HepG2 (cell line): ENCODE results near the gene CPE. TPM values are rescaled to one million over a fixed set of nuclear protein-coding genes. Genes with fewer than 3 reads are reported as not detected.

Experiments
- AHR ChIP-seq: IDR thresholded peaks from 2 replicates; pipeline ENCODE4 v1.6.1; 2018; ENCODE audit warnings: missing genetic modification reagents, missing compliant biosample characterization
- BCL6 ChIP-seq: IDR thresholded peaks from 2 replicates; pipeline ENCODE4 v1.6.1; 2016; ENCODE audit warnings: missing genetic modification reagents, missing compliant biosample characterization
- CCDC6 ChIP-seq: sonication (generic); formaldehyde crosslinking; IDR thresholded peaks from 2 replicates; pipeline ENCODE4 v1.8.1; 2022; ENCODE audit warnings: mild to moderate bottlenecking, missing genetic modification reagents, moderate library complexity
- CHCHD3 ChIP-seq: sonication (generic); formaldehyde crosslinking; IDR thresholded peaks from 2 replicates; pipeline ENCODE4 v1.8.0; 2022; ENCODE audit warnings: mild to moderate bottlenecking, missing genetic modification reagents, moderate library complexity
- EP300 ChIP-seq, 3 experiments: sonication (generic) in 1 of 3; formaldehyde crosslinking in 1 of 3; IDR thresholded peaks; 2 replicates each; pipeline versions ENCODE4 v1.5.1 to v1.6.1; 2011 to 2020; ENCODE audit warnings: low read depth in 2 of 3, low read length in 2 of 3, borderline replicate concordance in 1 of 3, improper control_type of control experiment in 1 of 3, mild to moderate bottlenecking in 1 of 3, missing genetic modification reagents in 1 of 3, moderate library complexity in 1 of 3
- MTF1 ChIP-seq: sonication (generic); formaldehyde crosslinking; IDR thresholded peaks from 2 replicates; pipeline ENCODE4 v1.5.0; 2020; ENCODE audit warnings: missing genetic modification reagents
- MTF2 ChIP-seq: sonication (generic); formaldehyde crosslinking; IDR thresholded peaks from 2 replicates; pipeline ENCODE4 v1.5.0; 2020; ENCODE audit warnings: missing genetic modification reagents, borderline replicate concordance
- NCOR1 ChIP-seq: fragments of 200-600 bp; sonication (generic); IDR thresholded peaks from 2 replicates; pipeline ENCODE4 v1.7.0; 2017; ENCODE audit warnings: antibody characterized with exemption, low read length, borderline replicate concordance
- PCBP2 ChIP-seq: fragments of 200-400 bp; formaldehyde crosslinking; optimal IDR thresholded peaks from 2 replicates; pipeline ENCODE3; 2018; ENCODE audit warnings: low read length, low read depth; ENCODE audit not compliant: poor library complexity, severe bottlenecking
- PHB2 ChIP-seq: fragments of 450-650 bp; IDR thresholded peaks from 2 replicates; pipeline ENCODE4 v1.6.1; 2018; ENCODE audit not compliant: partially characterized antibody
- TCF7 ChIP-seq: sonication (generic); IDR thresholded peaks from 2 replicates; pipeline ENCODE4 v1.6.1; 2016; ENCODE audit warnings: antibody characterized with exemption, low read depth
- ZBTB3 ChIP-seq: sonication (generic); formaldehyde crosslinking; IDR thresholded peaks from 2 replicates; pipeline ENCODE4 v1.4.0; 2020; ENCODE audit warnings: low read depth, mild to moderate bottlenecking, moderate library complexity, missing genetic modification reagents, borderline replicate concordance
- ZBTB49 ChIP-seq: sonication (generic); formaldehyde crosslinking; IDR thresholded peaks from 2 replicates; pipeline ENCODE4 v1.4.0; 2020; ENCODE audit warnings: missing genetic modification reagents, borderline replicate concordance
- ZNF646 ChIP-seq: sonication (generic); formaldehyde crosslinking; IDR thresholded peaks from 2 replicates; pipeline ENCODE4 v1.9.0; 2021; ENCODE audit warnings: mild to moderate bottlenecking, missing genetic modification reagents
- ZNF709 ChIP-seq: sonication (generic); formaldehyde crosslinking; IDR thresholded peaks from 2 replicates; pipeline ENCODE4 v1.5.0; 2020; ENCODE audit warnings: mild to moderate bottlenecking, missing genetic modification reagents
- ZNF772 ChIP-seq: sonication (generic); formaldehyde crosslinking; IDR thresholded peaks from 2 replicates; pipeline ENCODE4 v1.5.0; 2020; ENCODE audit warnings: mild to moderate bottlenecking, missing genetic modification reagents
- ZNF781 ChIP-seq: sonication (generic); formaldehyde crosslinking; IDR thresholded peaks from 2 replicates; pipeline ENCODE4 v1.5.1; 2020; ENCODE audit warnings: borderline replicate concordance, mild to moderate bottlenecking, missing genetic modification reagents; ENCODE audit errors: not compliant biosample characterization
- polyA plus RNA-seq, 8 experiments: library from polyadenylated mRNA; depleted of rRNA in 3 of 8; stranded (reverse) in 7 of 8; unstranded in 1 of 8; fragments of >200 nt; fragmentation: Illumina TruSeq in 4 of 8; extraction: Trizol in 4 of 8; gene quantifications; 2 replicates each; pipeline versions ENCODE4 v1.2.1 to v1.2.3, GENCODE V29; 2011 to 2016; ENCODE audit warnings: low read depth in 4 of 8, missing spikeins in 1 of 8, mixed read lengths in 1 of 8; ENCODE audit not compliant: insufficient read depth in 1 of 8
- total RNA-seq, 5 experiments: library from RNA; depleted of rRNA; stranded (reverse); fragments of >200 nt; fragmentation: Illumina TruSeq; extraction: Trizol; gene quantifications; 2 replicates each; pipeline ENCODE4 v1.2.3, GENCODE V29; 2016; ENCODE audit warnings: low read depth in 1 of 5
- TF ChIP-seq, protein P1 (sequence below): sonication (generic); formaldehyde crosslinking; IDR thresholded peaks from 2 replicates; pipeline ENCODE4 v1.4.0; 2020; ENCODE audit warnings: missing genetic modification reagents, mild to moderate bottlenecking, borderline replicate concordance
- TF ChIP-seq, protein P2 (sequence below): sonication (generic); IDR thresholded peaks from 2 replicates; pipeline ENCODE4 v1.6.1; 2016; ENCODE audit warnings: low read depth, borderline replicate concordance

Gene CPE
- total and polyA plus RNA-seq, 2 of the 13 experiments (the other 11 are each of a cell fraction or from before 2014, with no cell fraction given): 268 to 852 TPM

DNA sequence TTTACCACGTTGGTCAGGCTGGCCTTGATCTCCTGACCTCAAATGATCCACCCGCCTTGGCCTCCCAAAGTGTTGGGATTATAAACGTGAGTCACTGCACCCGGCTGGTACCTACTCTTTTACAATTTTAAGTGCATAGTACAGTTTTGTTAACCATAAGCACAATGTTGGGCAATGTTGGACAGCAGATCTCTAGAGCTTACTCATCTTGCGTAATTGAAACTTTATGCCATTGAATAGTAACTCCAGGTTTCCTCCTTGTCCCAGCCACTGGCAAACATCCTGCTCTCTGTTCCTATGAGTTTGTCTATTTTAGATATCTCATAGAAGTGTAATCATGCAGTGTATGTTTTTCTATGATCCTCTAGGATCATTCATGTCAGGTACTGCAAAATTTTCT is 9.3 kb upstream of the CPE start (continued):
- no peak for TF ChIP-seq ZNF646 (CRISPR knock-in tag)
- TF ChIP-seq PHB2: no peak
- peak; percentile 70 for TF ChIP-seq TCF7
- no peak for TF ChIP-seq MTF2 (CRISPR knock-in tag)
- no peak for TF ChIP-seq ZNF709 (CRISPR knock-in tag)
- TF ChIP-seq ZNF781 (CRISPR knock-in tag): peak; percentile 24
- TF ChIP-seq NCOR1: peak; percentile 91
- peak; percentile 89 to 93; a peak in 3 of 4 replicates for TF ChIP-seq EP300 (IDR thresholded peaks at IDR 0.05; ENCODE audit: low read depth in 2 of 2, low read length in 2 of 2)
- peak; percentile 84 for TF ChIP-seq EP300 (CRISPR knock-in tag; IDR thresholded peaks at IDR 0.05; ENCODE audit: borderline replicate concordance)
- peak; percentile 47; the same call in 1 of the 2 replicates for TF ChIP-seq ZBTB3 (CRISPR knock-in tag)
- no peak for TF ChIP-seq CHCHD3 (CRISPR knock-in tag)
- TF ChIP-seq CCDC6 (CRISPR knock-in tag): 0 out of 2 replicates have a peak, but pooled peaks have one; percentile 36
- no peak for TF ChIP-seq AHR
- no peak for TF ChIP-seq MTF1
- TF ChIP-seq ZBTB49 (CRISPR knock-in tag): no peak
- TF ChIP-seq, protein P1, sequence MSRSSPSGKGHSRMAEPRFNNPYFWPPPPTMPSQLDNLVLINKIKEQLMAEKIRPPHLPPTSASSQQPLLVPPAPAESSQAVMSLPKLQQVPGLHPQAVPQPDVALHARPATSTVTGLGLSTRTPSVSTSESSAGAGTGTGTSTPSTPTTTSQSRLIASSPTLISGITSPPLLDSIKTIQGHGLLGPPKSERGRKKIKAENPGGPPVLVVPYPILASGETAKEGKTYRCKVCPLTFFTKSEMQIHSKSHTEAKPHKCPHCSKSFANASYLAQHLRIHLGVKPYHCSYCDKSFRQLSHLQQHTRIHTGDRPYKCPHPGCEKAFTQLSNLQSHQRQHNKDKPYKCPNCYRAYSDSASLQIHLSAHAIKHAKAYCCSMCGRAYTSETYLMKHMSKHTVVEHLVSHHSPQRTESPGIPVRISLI (CRISPR knock-in tag): peak; percentile 67; the same call in 1 of the 2 replicates
- no peak for TF ChIP-seq PCBP2
- TF ChIP-seq ZNF772 (CRISPR knock-in tag): no peak
- TF ChIP-seq, protein P2, sequence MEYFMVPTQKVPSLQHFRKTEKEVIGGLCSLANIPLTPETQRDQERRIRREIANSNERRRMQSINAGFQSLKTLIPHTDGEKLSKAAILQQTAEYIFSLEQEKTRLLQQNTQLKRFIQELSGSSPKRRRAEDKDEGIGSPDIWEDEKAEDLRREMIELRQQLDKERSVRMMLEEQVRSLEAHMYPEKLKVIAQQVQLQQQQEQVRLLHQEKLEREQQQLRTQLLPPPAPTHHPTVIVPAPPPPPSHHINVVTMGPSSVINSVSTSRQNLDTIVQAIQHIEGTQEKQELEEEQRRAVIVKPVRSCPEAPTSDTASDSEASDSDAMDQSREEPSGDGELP: peak; percentile 60; the same call in 1 of the 2 replicates
- TF ChIP-seq BCL6 (CRISPR knock-in tag): peak; percentile 98
